ENCODE data around the gene COLEC12.

COLEC12 gene

DNA sequence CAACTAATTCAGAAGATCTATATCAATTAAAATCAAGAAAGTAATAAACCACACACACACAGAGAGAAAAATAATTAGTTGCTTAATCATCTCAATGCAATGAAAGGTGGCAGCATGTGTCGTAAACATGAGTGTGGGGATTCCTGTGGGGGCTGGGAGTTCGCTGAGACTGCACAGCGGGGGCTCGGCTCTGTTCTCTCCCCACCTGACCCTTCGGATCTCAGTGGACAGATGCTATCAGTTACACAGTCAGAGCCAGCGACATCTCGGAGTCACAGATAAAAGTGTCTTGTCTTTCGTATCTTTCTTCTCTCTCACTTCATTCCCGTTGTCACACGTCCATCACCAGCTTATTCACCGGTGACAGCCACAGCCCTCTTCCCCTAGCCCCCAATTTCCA is 37.1 kb downstream of the COLEC12 start:
- TF ChIP-seq ZNF8 (CRISPR knock-in tag; IDR thresholded peaks at IDR 0.05) (no peak), CSDC2 (CRISPR knock-in tag; IDR thresholded peaks at IDR 0.05) (no peak), ZNF70 (CRISPR knock-in tag; IDR thresholded peaks at IDR 0.05) (no peak), ZNF565 (CRISPR knock-in tag; conservative IDR thresholded peaks at IDR 0.05; ENCODE audit: low read depth) (no peak), OSR1 (CRISPR knock-in tag; IDR thresholded peaks at IDR 0.05) (no peak), ARNTL (CRISPR knock-in tag; IDR thresholded peaks at IDR 0.05; ENCODE audit: borderline replicate concordance, low read depth) (no peak), SNAI2 (CRISPR knock-in tag; IDR thresholded peaks at IDR 0.05) (no peak), TCF4 (CRISPR knock-in tag; IDR thresholded peaks at IDR 0.05; ENCODE audit: borderline replicate concordance) (no peak)
- TF ChIP-seq, protein P1, sequence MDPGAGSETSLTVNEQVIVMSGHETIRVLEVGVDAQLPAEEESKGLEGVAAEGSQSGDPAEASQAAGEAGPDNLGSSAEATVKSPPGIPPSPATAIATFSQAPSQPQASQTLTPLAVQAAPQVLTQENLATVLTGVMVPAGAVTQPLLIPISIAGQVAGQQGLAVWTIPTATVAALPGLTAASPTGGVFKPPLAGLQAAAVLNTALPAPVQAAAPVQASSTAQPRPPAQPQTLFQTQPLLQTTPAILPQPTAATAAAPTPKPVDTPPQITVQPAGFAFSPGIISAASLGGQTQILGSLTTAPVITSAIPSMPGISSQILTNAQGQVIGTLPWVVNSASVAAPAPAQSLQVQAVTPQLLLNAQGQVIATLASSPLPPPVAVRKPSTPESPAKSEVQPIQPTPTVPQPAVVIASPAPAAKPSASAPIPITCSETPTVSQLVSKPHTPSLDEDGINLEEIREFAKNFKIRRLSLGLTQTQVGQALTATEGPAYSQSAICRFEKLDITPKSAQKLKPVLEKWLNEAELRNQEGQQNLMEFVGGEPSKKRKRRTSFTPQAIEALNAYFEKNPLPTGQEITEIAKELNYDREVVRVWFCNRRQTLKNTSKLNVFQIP (CRISPR knock-in tag; IDR thresholded peaks at IDR 0.05; ENCODE audit: borderline replicate concordance, low read depth): no peak

DNA sequence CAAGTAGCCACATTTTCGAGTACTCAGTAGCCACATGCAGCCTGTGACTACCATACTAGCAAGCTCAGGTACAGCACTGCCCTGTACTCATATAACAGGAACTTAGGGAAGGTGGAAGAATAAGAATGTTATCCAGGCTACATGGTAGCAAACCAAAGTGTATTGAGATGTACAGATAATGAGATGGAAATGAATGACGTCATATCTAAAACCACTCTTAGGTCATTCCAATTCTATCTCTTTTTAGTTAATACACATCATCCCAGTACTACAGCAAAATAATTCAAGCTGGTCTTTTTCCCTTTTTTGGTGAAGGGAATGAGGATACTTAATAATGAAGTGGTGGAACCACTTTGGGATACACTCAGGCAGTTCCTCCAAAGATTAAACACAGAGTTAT is 38.7 kb downstream of the COLEC12 start:
- no peak for ATAC-seq
- TF ChIP-seq ESRRG (CRISPR knock-in tag; IDR thresholded peaks at IDR 0.05) (no peak), PPARA (CRISPR knock-in tag; IDR thresholded peaks at IDR 0.05; ENCODE audit: borderline replicate concordance) (no peak), ZC3H10 (CRISPR knock-in tag; IDR thresholded peaks at IDR 0.05) (no peak), CSDC2 (CRISPR knock-in tag; IDR thresholded peaks at IDR 0.05) (no peak), RARB (CRISPR knock-in tag; IDR thresholded peaks at IDR 0.05) (no peak), SNAI2 (CRISPR knock-in tag; IDR thresholded peaks at IDR 0.05) (no peak), ZFP30 (CRISPR knock-in tag; IDR thresholded peaks at IDR 0.05) (no peak), ZNF8 (CRISPR knock-in tag; IDR thresholded peaks at IDR 0.05) (no peak), OSR1 (CRISPR knock-in tag; IDR thresholded peaks at IDR 0.05) (no peak), ZNF565 (CRISPR knock-in tag; conservative IDR thresholded peaks at IDR 0.05; ENCODE audit: low read depth) (no peak), GLIS3 (CRISPR knock-in tag; IDR thresholded peaks at IDR 0.05) (no peak)
- TF ChIP-seq, protein P2, sequence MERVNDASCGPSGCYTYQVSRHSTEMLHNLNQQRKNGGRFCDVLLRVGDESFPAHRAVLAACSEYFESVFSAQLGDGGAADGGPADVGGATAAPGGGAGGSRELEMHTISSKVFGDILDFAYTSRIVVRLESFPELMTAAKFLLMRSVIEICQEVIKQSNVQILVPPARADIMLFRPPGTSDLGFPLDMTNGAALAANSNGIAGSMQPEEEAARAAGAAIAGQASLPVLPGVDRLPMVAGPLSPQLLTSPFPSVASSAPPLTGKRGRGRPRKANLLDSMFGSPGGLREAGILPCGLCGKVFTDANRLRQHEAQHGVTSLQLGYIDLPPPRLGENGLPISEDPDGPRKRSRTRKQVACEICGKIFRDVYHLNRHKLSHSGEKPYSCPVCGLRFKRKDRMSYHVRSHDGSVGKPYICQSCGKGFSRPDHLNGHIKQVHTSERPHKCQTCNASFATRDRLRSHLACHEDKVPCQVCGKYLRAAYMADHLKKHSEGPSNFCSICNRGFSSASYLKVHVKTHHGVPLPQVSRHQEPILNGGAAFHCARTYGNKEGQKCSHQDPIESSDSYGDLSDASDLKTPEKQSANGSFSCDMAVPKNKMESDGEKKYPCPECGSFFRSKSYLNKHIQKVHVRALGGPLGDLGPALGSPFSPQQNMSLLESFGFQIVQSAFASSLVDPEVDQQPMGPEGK (CRISPR knock-in tag; IDR thresholded peaks at IDR 0.05; ENCODE audit: borderline replicate concordance): no peak
- TF ChIP-seq, protein P3, sequence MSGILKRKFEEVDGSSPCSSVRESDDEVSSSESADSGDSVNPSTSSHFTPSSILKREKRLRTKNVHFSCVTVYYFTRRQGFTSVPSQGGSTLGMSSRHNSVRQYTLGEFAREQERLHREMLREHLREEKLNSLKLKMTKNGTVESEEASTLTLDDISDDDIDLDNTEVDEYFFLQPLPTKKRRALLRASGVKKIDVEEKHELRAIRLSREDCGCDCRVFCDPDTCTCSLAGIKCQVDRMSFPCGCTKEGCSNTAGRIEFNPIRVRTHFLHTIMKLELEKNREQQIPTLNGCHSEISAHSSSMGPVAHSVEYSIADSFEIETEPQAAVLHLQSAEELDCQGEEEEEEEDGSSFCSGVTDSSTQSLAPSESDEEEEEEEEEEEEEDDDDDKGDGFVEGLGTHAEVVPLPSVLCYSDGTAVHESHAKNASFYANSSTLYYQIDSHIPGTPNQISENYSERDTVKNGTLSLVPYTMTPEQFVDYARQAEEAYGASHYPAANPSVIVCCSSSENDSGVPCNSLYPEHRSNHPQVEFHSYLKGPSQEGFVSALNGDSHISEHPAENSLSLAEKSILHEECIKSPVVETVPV (CRISPR knock-in tag; IDR thresholded peaks at IDR 0.05): no peak
- TF ChIP-seq, protein P4, sequence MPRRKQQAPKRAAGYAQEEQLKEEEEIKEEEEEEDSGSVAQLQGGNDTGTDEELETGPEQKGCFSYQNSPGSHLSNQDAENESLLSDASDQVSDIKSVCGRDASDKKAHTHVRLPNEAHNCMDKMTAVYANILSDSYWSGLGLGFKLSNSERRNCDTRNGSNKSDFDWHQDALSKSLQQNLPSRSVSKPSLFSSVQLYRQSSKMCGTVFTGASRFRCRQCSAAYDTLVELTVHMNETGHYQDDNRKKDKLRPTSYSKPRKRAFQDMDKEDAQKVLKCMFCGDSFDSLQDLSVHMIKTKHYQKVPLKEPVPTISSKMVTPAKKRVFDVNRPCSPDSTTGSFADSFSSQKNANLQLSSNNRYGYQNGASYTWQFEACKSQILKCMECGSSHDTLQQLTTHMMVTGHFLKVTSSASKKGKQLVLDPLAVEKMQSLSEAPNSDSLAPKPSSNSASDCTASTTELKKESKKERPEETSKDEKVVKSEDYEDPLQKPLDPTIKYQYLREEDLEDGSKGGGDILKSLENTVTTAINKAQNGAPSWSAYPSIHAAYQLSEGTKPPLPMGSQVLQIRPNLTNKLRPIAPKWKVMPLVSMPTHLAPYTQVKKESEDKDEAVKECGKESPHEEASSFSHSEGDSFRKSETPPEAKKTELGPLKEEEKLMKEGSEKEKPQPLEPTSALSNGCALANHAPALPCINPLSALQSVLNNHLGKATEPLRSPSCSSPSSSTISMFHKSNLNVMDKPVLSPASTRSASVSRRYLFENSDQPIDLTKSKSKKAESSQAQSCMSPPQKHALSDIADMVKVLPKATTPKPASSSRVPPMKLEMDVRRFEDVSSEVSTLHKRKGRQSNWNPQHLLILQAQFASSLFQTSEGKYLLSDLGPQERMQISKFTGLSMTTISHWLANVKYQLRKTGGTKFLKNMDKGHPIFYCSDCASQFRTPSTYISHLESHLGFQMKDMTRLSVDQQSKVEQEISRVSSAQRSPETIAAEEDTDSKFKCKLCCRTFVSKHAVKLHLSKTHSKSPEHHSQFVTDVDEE (CRISPR knock-in tag; IDR thresholded peaks at IDR 0.05): no peak
- TF ChIP-seq, protein P5, sequence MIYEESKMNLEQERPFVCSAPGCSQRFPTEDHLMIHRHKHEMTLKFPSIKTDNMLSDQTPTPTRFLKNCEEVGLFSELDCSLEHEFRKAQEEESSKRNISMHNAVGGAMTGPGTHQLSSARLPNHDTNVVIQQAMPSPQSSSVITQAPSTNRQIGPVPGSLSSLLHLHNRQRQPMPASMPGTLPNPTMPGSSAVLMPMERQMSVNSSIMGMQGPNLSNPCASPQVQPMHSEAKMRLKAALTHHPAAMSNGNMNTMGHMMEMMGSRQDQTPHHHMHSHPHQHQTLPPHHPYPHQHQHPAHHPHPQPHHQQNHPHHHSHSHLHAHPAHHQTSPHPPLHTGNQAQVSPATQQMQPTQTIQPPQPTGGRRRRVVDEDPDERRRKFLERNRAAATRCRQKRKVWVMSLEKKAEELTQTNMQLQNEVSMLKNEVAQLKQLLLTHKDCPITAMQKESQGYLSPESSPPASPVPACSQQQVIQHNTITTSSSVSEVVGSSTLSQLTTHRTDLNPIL (CRISPR knock-in tag; IDR thresholded peaks at IDR 0.05; ENCODE audit: low read depth): no peak

More for the DNA sequence above, 37.1 kb downstream of the COLEC12 start:
- no peak for ATAC-seq

DNA sequence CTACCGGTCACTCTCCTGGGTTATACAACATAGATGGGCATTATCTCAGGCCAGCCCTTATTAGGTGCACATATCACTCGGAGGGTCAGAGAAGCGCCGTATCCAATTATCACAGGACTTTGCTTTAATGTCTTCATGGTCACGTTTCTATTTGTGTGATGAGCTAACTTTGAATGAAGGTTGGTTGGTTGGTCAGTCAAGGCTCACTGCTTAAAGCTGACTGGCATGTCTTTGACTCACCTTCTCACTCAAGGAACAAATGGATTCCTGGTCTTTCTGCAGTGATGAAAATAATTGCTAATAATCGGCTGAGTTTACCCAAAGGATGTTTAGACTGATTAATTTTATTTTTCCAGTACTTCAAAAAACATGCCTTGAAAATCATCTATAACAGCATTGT is 39.7 kb downstream of the COLEC12 start:
- no peak for ATAC-seq
- TF ChIP-seq OSR1 (CRISPR knock-in tag; IDR thresholded peaks at IDR 0.05): no peak
- TF ChIP-seq, protein P1 (CRISPR knock-in tag; IDR thresholded peaks at IDR 0.05; ENCODE audit: borderline replicate concordance, low read depth): no peak
- no peak for TF ChIP-seq ESRRG (CRISPR knock-in tag; IDR thresholded peaks at IDR 0.05)

All from SK-N-SH treated with all-trans-retinoic acid at 6 μM for 48 hours (cell line).